G401.6 (cell line): Measurements from ENCODE around the gene TRIM54.

Source experiments
- FAIRE-seq: peaks from 2 replicates; lab custom pipeline; 2012; peaks lifted over from hg19 to GRCh38; lab: Jason Lieb, UNC

Gene TRIM54

GRCh38 chr2:27281855-27282559 lies at the start of gene TRIM54:
Gene TRIM54, plus strand, starts transcription at chr2:27282429. Its CDS starts 303 bp downstream, at chr2:27282732.
- no peak for FAIRE-seq

- FAIRE-seq, result no peak
Measured at GRCh38 chr2:27233341-27233740, 48.9 kb upstream of the TRIM54 start.

- FAIRE-seq, result no peak
Measured at GRCh38 chr2:27236136-27236535, 46.1 kb upstream of the TRIM54 start.

- FAIRE-seq, result no peak
Measured at GRCh38 chr2:27236626-27237025, 45.6 kb upstream of the TRIM54 start.

GRCh38 chr2:27237341-27237945 lies 44.8 kb upstream of the TRIM54 start:
- FAIRE-seq, result no peak

GRCh38 chr2:27238976-27239375 lies 43.3 kb upstream of the TRIM54 start:
- FAIRE-seq, result no peak

- FAIRE-seq, result no peak
Measured at GRCh38 chr2:27240406-27240805, 41.8 kb upstream of the TRIM54 start.

- no peak for FAIRE-seq
Measured at GRCh38 chr2:27241761-27242613, 40.2 kb upstream of the TRIM54 start.

GRCh38 chr2:27242614-27242951 lies 39.6 kb upstream of the TRIM54 start:
- no peak for FAIRE-seq

- FAIRE-seq, result no peak
Measured at GRCh38 chr2:27243391-27244130, 38.7 kb upstream of the TRIM54 start.

GRCh38 chr2:27245116-27245515 lies 37.1 kb upstream of the TRIM54 start:
- no peak for FAIRE-seq

- FAIRE-seq, result no peak
Measured at GRCh38 chr2:27245626-27246025, 36.6 kb upstream of the TRIM54 start.

GRCh38 chr2:27247893-27248292 lies 34.3 kb upstream of the TRIM54 start:
- no peak for FAIRE-seq

GRCh38 chr2:27249159-27249890 lies 32.9 kb upstream of the TRIM54 start:
- no peak for FAIRE-seq

GRCh38 chr2:27249891-27250651 lies 32.2 kb upstream of the TRIM54 start:
- FAIRE-seq, result no peak

GRCh38 chr2:27250652-27251379 lies 31.4 kb upstream of the TRIM54 start:
- FAIRE-seq, result no peak

- no peak for FAIRE-seq
Measured at GRCh38 chr2:27251766-27252165, 30.5 kb upstream of the TRIM54 start.

- no peak for FAIRE-seq
Measured at GRCh38 chr2:27255187-27255586, 27.0 kb upstream of the TRIM54 start.

- no peak for FAIRE-seq
Measured at GRCh38 chr2:27255660-27256059, 26.6 kb upstream of the TRIM54 start.

GRCh38 chr2:27256855-27257454 lies 25.3 kb upstream of the TRIM54 start:
- no peak for FAIRE-seq
